GM12874 (cell line): Measurements from ENCODE around the gene DAAM1.

Experiments
- TF ChIP-seq, protein P1 (sequence below): IDR thresholded peaks from 2 replicates; pipeline ENCODE4 v1.5.1; 2011; ENCODE audit warnings: low read depth, mild to moderate bottlenecking, control low read depth, low read length, moderate library complexity; ENCODE audit not compliant: insufficient read depth

The DAAM1 gene

DNA sequence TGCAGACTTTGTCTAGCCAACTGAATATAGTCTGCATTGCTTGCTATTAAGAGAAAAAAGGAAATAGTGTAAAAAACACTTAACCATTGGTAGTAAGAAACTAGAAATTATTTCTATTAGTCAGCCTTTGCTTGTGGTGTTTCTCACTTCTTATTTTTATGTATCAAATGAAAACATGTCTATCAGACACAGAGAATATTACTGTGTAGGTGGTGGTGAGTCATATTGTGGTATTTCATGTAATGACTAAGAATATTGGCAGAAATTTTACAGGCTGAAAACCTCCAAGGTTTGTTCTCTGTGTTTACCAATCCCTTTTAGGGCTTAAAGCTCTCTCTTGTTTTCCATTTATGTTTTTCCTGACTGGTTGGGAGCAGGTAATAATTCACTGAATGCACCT is 87.2 kb downstream of the DAAM1 start:
- TF ChIP-seq, protein P1, sequence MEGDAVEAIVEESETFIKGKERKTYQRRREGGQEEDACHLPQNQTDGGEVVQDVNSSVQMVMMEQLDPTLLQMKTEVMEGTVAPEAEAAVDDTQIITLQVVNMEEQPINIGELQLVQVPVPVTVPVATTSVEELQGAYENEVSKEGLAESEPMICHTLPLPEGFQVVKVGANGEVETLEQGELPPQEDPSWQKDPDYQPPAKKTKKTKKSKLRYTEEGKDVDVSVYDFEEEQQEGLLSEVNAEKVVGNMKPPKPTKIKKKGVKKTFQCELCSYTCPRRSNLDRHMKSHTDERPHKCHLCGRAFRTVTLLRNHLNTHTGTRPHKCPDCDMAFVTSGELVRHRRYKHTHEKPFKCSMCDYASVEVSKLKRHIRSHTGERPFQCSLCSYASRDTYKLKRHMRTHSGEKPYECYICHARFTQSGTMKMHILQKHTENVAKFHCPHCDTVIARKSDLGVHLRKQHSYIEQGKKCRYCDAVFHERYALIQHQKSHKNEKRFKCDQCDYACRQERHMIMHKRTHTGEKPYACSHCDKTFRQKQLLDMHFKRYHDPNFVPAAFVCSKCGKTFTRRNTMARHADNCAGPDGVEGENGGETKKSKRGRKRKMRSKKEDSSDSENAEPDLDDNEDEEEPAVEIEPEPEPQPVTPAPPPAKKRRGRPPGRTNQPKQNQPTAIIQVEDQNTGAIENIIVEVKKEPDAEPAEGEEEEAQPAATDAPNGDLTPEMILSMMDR, result no peak

DNA sequence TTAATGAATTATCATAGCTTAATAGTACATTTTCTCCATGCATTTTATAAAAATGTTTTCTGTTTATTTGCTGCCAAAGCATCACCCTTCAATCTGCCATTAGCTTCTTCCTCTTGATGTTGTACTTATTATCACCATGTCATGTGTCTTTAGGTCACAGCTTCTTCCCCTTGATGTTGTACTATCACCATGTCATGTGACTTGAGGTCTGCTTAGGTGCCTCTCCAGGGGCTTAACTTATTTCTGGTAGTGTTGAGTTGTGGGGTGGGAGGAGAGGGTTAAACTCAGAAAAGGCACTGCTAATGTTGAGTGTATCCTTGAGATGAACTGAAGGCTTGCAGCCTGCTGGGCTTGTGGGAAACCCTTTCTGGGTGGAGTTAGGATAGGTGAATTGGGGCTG is 87.8 kb downstream of the DAAM1 start:
- TF ChIP-seq, protein P1, result no peak

DNA sequence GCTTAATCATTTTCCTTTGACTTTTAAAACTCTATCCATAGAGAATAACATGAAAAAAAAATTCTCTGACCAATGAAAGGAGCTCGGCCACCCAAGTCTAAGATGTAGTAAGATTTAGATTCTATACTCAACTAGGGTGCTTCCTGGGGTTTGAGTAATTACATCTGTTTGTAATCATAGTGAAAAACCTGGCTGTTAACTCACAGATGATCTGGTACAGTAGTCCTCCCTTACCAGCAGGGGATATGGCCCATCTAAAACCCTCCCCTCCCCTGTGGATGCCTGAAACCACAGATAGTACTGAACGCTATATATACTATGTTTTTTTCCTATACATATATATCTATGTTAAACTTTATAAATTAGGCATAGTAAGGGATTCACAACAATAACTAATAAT is 89.2 kb downstream of the DAAM1 start:
- TF ChIP-seq, protein P1, result no peak

DNA sequence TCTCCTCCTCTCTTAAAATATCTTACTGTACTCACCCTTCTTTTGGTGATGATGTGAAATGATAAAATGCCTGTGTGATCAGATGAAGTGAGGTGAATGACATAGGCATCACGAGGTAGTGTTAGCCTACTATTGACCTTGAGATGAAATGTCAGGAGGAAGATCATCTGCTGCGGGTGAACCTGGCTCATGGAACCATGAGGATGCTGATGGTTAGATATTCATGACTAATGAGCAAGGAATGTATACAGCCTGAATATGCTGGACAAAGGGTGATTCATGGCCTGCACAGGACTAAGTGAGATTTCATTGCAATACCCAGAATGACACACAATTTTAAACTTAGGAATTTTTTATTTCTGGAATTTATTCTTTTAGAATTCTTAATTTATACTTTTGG is 89.6 kb downstream of the DAAM1 start:
- TF ChIP-seq, protein P1, result no peak

DNA sequence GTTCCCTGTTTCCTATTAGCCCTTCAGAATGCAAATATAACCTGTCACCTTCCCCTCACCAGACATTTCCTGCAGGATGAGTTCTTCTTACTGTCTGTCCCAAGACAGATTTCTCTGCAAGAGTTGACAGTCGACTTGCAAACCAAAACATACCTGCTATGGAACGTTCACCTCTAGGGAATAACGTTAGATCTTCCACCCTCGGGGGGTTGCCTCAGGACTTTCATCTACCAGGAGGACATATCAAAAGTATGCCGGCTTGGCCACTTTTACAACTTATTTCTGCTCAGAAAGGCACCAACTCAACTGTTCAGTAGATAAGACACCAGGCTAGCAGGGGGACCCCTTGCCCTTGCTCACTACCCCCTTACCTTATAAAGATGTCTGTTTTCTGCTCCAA is 92.5 kb downstream of the DAAM1 start:
- TF ChIP-seq, protein P1, result no peak

DNA sequence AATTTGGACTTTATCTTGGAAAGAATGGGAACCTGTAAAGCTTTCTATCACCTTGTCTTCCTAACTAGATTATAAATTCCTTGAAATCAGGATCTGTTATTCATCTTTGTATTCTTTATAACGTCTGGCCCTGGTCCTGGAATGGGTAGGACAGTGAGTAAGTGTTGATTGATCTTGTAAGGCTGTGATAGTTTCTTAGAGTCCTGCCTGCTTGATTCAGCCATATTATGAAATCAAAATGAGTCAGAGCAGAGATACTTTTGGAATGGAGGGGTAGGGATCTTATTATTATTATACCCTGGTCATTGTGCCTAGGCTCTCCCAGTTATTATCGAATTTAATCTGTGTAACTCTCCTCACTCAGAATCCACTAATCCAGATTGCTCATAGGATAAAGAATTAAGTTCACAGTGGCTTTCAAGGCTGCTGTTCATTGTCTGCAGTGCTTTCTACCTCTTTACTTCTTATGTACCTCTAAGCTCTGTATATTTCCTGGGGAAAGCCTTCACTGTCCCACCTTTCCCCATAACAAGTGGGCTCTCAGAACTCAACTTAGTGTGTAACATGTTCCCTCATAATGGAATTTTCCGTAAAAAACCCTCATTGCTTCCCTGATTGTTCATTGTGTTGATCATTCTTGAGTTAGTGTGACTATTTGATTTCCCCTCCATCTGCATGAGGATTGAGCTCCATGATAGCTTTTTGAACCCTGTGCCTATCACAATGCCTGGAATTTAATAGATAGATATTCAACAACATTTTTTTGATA is 93.3 kb downstream of the DAAM1 start:
- TF ChIP-seq, protein P1, result no peak

DNA sequence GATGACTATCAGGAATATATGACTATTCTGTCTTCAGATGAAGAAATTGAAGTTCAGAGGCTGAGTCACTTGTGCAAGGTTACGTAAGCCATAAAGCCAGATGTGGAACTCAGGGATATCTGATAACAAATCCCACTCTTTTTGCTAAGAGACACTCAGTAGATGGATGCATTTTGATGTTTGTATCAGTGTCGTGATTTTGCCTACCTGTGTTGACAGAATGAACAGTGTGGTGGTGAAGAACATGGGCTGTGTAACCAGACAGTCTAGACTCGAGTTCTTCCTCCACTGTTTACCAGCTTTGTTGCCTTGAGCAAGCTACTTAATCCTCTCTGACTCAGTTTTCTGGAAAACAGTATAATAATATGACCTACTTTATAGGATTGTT is 93.9 kb downstream of the DAAM1 start:
- TF ChIP-seq, protein P1, result no peak
